IMR-90 (cell line): ENCODE data around the gene ABCC8.

Source experiments
- FOS ChIP-seq: fragments of 150-350 bp; IDR thresholded peaks from 2 replicates; pipeline ENCODE4 v1.6.1; 2016; ENCODE audit warnings: low read depth, low read length
- RFX5 ChIP-seq: IDR thresholded peaks from 2 replicates; pipeline ENCODE4 v1.8.0; 2012; ENCODE audit warnings: low read depth, mild to moderate bottlenecking, low read length, moderate library complexity
- TF ChIP-seq, protein P1 (sequence below): conservative IDR thresholded peaks from 2 replicates; pipeline ENCODE4 v1.5.1; 2012; ENCODE audit warnings: mild to moderate bottlenecking, low read depth, low read length, improper control_type of control experiment
- TF ChIP-seq, protein P2 (sequence below): fragments of 150-350 bp; IDR thresholded peaks from 2 replicates; pipeline ENCODE4 v1.6.1; 2017; ENCODE audit warnings: mild to moderate bottlenecking, antibody characterized with exemption, low read length, low read depth

DNA sequence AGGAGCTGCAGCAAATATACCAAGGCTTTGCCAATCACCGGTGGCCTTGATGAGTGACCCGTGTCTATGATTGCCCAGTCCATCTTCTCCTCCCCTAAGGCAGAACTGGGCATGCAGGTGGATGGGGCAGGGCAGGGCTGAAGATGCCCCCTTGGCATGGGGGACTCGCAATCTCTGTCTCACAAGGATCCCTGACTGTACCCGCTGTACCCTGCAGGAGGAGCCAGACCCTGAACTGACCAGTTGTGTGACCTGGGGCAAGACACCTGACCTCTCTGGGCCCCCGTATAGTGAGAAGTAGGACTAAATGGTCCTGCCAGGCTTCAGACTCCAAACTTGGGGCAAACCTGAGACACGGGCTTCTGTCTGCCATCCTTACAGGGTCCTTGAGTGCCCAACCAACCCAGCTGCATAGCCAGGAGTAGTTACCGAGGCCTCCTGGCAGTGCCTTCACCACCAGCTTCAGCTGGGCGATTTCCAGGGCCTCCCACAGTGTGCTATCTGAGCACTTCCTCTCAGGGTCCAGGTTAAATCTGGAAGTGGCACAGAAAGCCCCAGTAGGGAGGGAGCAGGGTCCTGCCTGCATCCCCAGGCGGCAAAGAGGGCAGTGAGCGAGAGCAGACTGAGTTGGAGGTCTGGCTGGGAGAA is 81.8 kb downstream of the ABCC8 start:
- TF ChIP-seq, protein P1, sequence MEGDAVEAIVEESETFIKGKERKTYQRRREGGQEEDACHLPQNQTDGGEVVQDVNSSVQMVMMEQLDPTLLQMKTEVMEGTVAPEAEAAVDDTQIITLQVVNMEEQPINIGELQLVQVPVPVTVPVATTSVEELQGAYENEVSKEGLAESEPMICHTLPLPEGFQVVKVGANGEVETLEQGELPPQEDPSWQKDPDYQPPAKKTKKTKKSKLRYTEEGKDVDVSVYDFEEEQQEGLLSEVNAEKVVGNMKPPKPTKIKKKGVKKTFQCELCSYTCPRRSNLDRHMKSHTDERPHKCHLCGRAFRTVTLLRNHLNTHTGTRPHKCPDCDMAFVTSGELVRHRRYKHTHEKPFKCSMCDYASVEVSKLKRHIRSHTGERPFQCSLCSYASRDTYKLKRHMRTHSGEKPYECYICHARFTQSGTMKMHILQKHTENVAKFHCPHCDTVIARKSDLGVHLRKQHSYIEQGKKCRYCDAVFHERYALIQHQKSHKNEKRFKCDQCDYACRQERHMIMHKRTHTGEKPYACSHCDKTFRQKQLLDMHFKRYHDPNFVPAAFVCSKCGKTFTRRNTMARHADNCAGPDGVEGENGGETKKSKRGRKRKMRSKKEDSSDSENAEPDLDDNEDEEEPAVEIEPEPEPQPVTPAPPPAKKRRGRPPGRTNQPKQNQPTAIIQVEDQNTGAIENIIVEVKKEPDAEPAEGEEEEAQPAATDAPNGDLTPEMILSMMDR: no peak
- TF ChIP-seq RFX5 (no peak), FOS (no peak)
- TF ChIP-seq, protein P2, sequence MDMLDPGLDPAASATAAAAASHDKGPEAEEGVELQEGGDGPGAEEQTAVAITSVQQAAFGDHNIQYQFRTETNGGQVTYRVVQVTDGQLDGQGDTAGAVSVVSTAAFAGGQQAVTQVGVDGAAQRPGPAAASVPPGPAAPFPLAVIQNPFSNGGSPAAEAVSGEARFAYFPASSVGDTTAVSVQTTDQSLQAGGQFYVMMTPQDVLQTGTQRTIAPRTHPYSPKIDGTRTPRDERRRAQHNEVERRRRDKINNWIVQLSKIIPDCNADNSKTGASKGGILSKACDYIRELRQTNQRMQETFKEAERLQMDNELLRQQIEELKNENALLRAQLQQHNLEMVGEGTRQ: no peak
